Transverse colon (tissue), 4 donors: ENCODE data around the gene ANKRD53.

Experiments used
- CTCF ChIP-seq, 5 experiments: fragments of 200-600 bp in 3 of 5; fragments of 450-650 bp in 2 of 5; sonication (generic) in 3 of 5; IDR thresholded peaks; 1 replicate in 2 of 5; 2 replicates in 3 of 5; pipeline ENCODE4 v1.5.1; 2016 to 2017; ENCODE audit warnings: antibody characterized with exemption in 5 of 5, inconsistent platforms in 3 of 5, mild to moderate bottlenecking in 2 of 5, moderate library complexity in 1 of 5
- EP300 ChIP-seq: sonication (generic); formaldehyde crosslinking; IDR thresholded peaks from one replicate; pipeline ENCODE4 v1.6.1; 2017; ENCODE audit warnings: antibody characterized with exemption, low read depth
- POLR2A ChIP-seq: fragments of 450-650 bp; IDR thresholded peaks from one replicate; pipeline ENCODE4 v1.6.1; 2016; ENCODE audit warnings: antibody characterized with exemption, mild to moderate bottlenecking, moderate library complexity
- POLR2AphosphoS5 ChIP-seq, 3 donors: sonication (generic); formaldehyde crosslinking; IDR thresholded peaks; one replicate each; pipeline ENCODE4 v1.6.1; 2016; ENCODE audit warnings: antibody characterized with exemption in 3 of 3

- TF ChIP-seq POLR2A (no peak), POLR2AphosphoS5 (IDR thresholded peaks at IDR 0.05) (no peak), CTCF (IDR thresholded peaks at IDR 0.05) (no peak), EP300 (no peak)
Observed at GRCh38 chr2:71006323-71006722, 27.9 kb downstream of the ANKRD53 start.
